ENCODE results near the gene HIPK2.
"Not testable (repeated sequence)": the region's sequence is repeated elsewhere in the genome, so short reads cannot be mapped to it uniquely, and the experiment has no call there.

Gene HIPK2

GRCh38 chr7:139559364-139560105 is 218.3 kb downstream of the HIPK2 start:
- no peak for DNase-seq

- no peak for DNase-seq
These were observed 219.8 kb downstream of the HIPK2 start for GRCh38 chr7:139557857-139558581.

DNA sequence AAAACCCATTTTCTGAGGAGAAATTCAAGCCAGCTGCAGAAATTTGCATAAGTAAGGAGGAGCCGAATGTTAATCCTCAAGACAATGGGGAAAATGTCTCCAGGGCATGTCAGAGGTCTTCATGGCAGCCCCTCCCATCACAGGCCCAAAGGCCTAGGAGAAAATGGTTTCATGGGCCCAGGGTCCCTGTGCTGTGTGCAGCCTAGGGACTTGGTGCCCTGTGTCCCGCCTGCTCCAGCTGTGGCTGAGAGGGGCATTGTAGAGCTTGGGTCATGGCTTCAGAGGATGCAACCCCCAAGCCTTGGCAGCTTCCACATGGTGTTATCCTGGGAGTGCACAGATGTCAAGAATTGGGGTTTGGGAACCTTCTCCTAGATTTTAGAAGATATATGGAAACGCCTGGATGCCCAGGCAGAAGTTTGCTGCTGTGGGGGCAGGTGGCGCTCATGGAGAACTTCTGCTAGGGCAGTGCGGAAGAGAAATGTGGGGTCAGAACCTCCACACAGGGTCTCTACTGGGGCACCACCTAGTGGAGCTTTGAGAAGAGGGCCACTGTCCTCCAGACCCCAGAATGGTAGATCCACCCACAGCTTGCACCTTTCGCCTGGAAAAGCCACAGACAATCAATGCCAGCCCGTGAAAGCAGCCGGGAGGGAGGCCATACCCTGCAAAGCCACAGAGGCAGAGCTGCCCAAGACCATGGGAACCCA is 223.7 kb downstream of the HIPK2 start:
- not testable (repeated sequence) for DNase-seq

DNA sequence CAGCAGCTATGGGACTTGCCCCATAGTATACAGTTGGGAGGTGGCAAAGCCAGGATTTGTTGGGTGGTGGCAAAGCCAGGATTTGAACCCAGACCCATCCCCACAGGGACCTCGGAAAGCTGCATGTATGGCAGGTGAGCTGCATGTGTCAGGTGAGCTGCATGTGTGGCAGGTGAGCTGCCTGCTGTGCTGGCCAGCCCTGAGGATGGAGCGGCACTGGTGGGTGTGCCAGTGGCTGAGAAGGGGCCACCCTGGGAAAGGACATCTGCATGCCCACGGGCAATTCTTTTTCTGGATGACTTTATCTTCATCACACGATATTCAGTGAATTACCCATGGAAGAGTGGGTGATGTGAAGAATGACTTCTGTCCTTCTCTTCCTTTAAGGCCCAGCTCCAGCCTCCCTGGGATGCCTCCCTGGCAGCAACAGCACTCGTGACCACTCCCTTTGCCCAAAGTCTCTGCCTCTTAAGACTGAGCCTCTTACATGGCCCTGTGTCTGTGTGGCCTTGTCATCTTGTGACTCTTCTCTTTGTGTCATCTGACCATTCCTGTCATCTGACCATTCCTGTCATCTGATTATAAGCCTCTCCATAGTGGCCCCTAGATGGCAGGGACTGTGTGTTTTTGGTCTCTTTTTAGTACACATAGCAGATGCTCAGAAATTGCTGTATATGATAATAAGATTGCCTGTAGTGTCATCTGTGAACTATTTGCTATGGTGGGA is 229.3 kb downstream of the HIPK2 start:
- no peak for DNase-seq

GRCh38 chr7:139544645-139545044 is 233.2 kb downstream of the HIPK2 start:
- DNase-seq: no peak

DNA sequence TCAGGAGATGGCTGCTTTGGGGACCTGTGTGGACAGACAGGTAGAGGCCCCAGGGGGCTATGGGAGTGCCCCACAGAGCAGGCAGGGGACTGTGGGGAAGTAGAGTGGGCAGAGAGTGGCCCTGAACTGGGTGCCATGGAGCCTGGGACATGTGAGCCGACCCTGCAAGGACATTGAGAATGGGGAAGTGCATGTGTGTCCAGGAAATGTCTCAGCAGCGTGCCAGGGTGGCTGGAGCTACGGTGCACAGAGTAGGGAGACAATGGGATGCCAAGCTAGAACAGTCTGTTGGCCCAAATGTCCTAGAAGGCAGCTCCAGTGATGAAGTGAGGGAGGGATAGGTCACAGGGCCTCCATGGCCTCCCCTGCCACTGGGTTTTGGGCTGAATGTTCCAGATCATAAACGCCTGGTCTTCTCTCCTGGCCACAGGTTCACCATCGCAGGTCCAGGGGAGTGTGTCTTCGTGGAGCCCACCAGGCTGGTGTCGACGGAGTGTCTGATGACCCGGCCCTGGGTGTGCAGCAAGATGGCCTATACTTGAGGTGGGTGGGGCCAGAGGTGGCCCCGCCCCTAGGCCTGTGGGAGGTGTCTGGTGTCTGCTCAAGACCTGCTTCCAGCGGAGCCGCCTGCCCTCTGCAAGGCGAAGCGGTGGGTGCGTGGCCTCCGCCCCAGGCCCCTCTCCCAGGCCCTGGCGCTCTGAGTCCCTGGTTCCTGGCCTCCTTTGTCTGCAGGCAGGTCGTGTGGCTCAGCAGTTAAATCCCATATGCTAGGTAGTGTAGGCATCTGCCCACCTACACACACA is 233.8 kb downstream of the HIPK2 start:
- no peak for DNase-seq

GRCh38 chr7:139542308-139543151 is 235.3 kb downstream of the HIPK2 start:
- no peak for DNase-seq

- no peak for DNase-seq
These were observed 236.0 kb downstream of the HIPK2 start for GRCh38 chr7:139541600-139542307.

DNA sequence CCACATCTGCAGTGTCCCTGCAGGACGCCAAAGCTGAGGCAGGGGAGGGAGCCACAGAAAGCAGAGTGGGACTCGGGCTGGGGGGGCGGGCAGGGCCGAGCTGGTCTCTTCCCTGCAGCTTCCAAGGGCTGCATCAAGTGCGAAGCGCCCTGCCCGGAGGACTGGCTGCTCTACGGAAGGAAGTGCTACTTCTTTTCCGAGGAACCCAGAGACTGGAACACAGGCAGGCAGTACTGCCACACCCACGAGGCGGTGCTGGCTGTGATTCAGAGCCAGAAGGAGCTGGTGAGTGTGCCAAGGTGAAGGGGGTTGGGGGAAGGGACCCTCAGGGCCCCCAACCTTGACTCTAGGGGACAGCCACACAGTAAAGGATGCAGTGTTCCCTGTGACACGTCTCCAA is 237.6 kb downstream of the HIPK2 start:
- no peak for DNase-seq

DNA sequence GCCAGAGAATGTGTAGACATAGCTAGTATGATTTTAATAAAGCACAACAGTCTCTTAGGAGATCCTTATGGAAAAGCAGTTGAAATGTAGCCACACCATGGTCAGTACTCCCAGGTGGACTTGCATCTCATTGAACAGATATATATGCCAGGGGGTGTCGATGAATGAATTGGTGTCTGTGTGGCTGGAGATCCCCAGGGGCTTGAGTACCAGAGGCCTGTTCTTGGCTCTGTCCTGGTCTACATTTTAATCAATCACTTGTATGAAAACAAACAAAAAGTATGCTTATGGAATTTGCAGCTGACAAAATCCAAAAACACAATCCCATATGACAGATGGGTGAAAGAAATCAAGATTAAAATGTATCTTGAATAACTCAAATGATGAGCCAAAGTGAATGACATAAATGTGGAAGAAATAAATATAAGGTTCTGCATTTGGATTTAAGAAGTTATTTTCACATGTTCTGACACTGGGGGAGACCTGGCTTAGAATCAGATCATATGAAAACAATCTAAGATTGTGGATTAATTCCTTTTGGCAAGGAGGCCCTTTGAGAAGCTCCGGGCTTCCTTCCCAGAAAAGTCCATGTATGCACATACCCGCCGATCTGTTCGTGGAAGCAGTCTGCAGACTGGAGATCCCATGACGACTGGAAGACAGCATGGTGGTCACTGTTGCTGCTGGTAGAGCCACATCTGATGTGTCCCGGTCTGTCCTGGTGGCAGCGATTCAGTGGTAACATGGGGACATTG is 238.7 kb downstream of the HIPK2 start:
- no peak for DNase-seq

DNA sequence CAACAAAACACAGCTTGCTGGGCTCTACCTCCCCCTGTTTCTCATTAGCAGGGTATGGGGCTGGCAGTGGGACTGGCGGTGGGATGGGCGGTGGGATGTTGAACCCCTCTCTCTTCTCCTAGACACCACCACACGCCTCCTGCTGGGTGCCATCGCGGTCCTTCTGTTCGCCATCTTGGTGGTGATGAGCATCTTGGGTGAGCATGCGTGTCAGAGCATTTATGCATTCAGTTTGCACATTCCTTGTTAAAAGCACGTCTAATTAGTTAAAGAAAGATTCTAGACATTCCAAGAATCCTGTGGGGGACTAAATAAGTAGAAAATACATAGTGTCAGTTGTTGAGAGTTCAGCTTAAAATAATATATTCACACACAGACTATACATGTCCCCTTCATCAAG is 241.6 kb downstream of the HIPK2 start:
- no peak for DNase-seq

GRCh38 chr7:139534966-139535651 is 242.7 kb downstream of the HIPK2 start:
- no peak for DNase-seq

DNA sequence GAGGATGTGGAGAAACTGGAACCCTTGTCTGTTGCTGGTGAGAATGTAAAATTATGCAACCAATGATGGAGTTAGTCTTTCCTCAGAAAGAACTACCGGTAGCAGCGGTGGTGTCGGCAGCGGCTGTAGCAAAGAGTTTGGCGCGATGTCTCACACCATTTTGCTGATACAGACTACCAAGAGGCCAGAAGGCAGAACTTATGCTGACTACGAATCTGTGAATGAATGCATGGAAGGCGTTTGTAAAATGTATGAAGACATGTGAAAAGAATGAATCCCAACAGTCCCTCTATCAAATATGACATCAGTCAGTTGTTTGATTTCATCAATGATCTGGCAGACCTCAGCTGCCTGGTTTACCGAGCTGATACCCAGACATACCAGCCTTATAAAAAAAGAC is 243.7 kb downstream of the HIPK2 start:
- no peak for DNase-seq

- DNase-seq: no peak
These were observed 245.1 kb downstream of the HIPK2 start for GRCh38 chr7:139532636-139533155.

DNA sequence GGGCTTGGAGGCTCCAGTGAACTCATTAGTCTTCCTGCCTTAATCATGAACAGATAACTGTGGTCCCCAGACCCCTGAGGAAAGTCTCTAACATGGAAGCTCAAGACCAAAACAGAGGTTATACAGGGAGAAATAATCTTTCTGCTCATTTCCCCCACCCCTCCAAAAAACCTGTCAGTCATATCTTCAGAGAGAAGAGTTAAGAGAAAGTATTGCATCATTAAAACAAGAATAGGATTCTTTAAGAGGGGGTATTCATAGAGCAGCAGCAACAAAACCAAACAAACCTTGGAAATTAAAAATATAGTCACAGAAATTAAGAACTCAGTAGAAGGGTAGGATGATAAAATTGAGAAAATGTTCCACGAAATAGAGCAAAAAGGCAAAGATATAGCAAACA is 246.7 kb downstream of the HIPK2 start:
- no peak for DNase-seq

GRCh38 chr7:139526578-139527544 is 250.9 kb downstream of the HIPK2 start:
- no peak for DNase-seq

- DNase-seq: no peak
These were observed 252.0 kb downstream of the HIPK2 start for GRCh38 chr7:139525750-139526149.

DNA sequence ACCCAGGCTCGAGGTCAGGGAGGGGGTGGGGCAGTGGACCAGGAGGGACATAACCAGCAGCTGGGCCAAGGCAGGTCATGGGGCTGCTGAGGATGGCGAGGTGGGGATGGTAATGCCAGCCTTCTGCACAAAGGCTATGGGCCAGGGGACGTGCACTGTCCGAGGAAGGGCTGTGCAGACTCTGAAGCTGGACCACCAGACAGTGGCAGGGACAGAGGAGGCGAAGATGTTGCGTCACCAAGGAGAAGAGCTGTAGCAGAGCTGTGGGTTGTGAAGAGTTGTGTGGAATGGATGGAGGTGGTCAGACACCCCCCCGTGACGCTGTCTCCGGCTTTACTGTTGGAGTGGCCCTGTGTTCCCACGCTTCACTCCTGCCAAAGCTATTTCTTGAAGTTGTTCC is 252.6 kb downstream of the HIPK2 start:
- DNase-seq: no peak
